GM21737 (cell line): ENCODE measurements around the gene ACACB.

ENCODE experiments used
- ATAC-seq: cut with Tn5 transposase; IDR thresholded peaks from one replicate; pipeline ENCODE4 v1.9.1; 2021; ENCODE audit warnings: mild to moderate bottlenecking, moderate library complexity; ENCODE audit not compliant: unreplicated experiment

Gene ACACB

DNA sequence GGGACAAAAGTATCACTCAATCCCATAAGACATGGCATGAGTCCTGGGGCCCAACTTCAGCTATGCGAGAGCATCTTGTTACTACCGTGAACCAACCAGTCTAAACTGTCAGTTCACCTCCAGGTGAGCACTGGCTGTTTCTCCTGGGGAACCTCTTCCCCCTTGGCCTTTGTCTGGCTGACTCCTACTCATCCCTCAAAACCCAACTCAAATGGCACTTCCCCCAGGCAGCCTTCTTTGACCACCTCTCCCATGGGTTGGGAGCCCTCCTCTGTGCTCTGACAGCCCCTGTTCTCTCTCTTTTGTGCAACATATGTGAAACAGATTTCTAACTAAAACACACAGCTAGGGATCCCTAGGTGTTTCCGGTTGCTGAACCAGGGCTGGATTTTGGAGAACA, 155.0 kb downstream of the ACACB start:
- no peak for ATAC-seq

DNA sequence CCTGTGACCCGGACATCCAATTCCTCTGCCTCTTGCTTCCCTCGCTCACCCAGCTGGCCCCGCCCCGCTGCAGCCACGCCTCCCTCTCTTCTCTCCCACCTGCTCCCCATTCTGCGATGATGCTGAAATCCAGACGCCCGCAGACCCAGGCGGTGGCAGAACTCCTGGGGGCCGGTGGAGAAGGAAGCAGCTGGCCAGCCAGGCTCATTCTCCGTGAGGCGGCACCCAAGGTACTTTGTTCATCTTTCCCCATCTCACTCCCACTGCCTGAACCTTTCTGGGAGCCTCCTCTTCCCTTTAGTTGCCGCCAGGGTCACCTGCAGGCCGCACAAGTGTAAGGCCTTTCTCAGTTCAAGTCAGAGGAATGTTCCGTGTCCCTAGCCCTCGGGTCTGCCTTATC, 157.0 kb downstream of the ACACB start:
- ATAC-seq: no peak

DNA sequence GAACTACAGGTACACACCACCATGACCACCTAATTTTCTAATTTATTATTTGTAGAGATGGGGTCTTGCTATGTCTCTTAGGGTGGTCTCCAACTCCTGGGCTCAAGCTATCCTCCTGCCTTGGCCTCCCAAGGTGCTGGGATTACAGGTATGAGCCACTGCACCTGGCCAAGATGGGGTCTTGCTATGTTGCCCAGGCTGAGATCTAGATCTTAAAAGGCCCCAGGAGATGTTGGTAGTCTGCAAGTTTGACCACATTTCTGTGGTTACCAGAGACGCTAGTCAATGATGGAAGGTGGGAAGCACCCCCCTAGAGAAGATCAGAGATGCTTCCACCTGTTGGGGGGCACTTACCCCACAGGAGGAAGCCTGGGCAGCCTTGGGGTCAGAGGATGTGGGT, 158.0 kb downstream of the ACACB start:
- ATAC-seq: no peak

DNA sequence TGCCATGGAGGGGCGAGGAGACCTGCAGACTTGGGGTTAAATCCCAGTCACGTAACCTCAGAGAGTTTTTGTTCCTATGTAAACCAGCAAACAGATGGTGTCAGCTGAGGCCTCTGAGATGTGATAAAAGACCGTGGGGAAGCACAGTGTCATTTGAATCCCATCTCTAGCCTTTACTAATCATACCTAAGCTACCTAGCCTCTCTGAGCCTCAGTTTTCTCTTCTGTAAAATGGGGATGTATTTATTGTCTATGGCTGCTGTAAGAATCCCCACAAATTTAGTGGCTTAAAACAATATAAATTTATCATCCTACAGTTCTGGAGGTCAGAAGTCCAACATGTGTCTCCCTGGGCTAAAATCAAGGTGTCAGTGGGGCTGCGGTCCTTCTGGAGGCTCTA, 158.8 kb downstream of the ACACB start:
- no peak for ATAC-seq

DNA sequence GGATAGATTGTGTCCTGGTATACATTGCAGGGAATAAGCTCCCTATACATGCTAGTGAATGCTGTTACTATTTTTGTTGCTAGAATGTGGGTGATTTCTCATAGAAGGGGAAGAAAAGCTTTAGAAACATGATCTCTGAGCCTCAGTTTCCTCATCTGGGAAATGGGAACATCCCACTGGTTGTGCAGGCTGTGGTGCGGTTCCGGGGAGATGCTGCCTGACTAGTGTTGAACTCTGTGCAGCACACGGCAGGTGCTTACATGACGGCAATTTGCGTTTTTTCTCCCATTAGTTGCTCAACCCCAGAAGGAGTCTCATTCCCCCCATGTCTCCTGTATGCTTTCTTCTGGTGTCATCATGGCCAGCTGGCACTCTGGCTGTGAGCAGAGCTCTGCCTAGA, 159.8 kb downstream of the ACACB start:
- no peak for ATAC-seq

DNA sequence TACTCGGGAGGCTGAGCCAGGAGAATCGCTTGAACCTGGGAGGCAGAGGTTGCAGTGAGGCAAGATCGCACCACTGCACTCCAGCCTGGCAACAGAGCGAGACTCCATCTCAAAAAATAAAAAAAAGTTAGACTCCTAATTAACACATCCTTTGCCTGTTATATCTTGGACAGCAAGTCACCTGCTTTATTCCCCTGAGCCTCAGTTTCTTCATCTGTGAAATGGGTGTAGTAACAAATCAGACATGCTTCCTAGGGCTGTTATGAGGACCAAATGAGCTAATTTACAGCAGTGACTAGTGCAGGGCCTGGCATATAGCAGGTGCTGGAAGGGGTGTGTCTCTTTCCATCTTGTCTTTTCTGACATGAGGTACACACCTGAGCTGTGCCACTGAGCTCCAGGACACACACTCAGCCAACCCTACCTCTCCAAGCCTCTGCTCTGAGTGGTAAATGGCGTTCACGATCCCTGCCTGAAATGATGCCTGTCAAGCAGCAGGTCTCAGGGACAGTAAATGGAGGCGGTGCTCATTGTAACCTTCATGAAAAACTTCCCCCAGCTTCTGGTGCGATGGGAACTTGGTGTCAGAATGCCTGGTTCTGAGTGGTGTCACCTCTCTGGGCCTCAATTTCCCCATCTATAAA, 161.0 kb downstream of the ACACB start:
- ATAC-seq: no peak

DNA sequence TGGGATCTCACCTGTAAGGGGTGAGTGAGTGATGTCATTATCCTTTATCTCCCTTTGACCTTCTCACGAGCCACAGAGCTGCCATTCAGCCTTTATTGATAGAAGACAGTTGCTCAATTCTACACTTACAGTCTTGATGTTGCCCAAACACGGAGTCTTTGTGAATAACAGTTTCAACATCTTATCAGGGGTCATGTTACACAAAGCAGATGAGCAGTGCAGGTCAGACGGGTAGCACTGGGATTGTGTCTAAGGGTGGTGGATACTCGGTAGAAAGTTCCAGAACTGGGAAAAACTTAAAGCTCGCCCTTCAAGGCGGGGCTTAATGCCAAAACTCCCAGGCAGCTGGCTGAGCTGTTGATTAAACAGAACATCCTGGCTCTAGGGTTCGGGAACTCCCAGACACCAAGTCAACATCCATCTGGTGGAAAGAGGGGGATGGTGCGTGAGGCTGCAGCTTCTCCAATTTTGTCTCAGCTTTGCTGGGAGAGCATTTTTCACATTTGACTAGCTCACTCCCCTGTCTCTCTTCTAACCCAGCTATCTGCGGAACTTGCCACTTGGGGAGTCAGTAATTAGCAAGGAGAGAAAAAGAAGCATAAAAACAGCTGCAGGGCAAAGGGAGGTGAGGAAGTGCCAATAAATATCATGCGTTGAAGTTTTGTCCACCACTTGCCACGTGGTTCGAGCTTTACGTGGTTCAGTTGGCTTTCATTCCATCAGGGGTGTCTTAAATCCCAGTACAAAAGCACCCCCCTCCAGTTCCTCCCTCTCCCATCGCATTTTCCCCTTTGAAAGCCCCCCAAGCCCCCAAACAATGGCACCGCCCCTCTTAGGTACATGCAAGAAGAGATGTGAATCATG, 161.7 kb downstream of the ACACB start:
- no peak for ATAC-seq

DNA sequence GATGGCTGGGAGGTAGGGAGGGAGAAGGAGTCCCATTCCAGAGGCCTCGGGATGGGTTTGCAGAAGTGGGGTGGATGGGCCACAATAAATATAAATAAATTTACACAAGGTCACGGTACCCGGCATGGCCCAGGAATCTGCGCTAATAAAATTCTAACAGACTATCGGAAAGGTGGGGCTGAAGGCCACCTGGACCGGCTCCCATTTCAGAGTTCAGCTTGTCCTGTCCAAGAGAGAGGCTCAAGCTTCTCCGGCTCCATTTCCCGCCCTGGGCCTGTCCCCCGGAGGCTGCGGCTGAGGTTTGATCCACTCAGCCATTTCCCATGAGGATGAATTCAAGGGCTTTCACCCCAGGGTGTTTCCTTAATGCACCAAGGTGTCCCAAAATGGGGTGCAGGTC, 162.5 kb downstream of the ACACB start:
- ATAC-seq: no peak

DNA sequence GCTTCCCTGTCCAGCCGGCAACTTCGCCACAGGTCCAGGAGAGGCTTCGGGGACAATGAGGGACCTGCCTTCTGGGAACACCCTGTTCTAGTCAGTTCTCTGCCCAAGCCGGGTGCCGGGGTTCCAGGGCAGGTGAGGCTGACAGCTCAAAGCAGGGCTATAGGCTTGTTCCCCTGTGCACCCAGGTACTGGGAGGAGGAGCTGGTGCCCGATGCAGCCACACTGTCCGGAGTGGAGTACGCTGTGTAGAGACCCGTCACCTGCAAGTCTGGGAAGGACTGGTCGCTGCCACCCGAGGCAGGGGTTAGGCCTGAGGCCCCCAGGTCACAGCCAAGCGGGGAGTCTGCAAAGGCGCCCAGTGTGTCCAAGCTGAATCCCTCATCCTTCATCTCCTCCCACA, 163.1 kb downstream of the ACACB start:
- no peak for ATAC-seq

DNA sequence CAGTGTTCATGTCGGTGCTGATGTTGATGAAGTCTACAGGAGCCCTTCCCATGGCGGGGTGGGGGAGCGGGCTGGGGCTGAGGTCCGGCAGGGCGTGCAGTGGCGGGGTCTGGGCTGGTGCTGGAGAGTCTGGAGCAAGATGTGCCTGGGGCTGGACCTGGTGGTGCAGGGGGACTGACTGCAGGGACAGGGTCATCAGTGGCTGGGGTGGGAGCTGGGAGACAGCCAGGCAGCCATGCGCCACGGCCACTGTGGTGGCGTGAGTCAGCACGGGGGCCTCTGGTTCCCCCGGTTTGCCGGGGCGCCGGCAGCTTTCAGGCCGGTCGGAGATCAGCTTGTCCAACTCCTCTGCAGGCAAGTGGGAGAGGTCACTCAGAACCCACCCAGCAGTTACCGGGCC, 165.1 kb downstream of the ACACB start:
- no peak for ATAC-seq

DNA sequence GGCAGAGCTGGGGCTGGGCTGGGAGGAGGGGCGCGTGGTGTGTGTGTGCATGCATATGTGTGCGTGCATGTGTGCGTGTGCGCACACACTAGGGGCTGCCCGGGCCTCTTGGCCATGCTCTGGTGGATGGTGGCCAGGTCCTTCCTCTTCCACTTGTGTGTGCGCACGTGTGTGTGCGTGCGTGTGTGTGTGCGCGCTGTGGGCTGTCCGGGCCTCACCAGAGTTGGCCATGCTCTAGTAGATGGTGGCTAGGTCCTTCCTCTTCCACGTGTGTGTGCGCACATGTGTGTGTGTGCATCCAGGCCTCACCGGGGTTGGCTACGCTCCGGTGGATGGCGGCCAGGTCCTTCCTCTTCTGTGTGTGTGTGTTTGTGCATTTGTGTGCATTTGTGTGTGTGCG, 168.0 kb downstream of the ACACB start:
- ATAC-seq: no peak

DNA sequence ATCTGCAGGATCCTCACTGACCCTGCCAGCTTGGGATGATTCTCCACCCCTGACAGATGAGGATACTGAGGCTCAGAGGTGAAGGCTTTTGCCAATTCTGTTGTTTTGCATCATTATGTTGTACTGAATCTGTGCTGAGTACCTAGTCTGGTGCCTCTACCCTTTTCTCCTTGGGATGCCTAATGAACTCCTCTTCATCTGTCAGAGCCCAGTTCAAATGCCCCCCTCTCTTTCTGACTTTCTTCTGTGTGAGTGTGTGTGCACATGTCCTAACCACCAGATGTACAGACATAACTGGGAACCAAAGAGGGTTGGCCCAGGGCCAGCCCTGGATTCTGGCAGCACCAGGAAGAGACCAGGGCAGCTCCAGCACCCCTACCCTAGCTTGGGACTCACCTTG, 169.9 kb downstream of the ACACB start:
- no peak for ATAC-seq

DNA sequence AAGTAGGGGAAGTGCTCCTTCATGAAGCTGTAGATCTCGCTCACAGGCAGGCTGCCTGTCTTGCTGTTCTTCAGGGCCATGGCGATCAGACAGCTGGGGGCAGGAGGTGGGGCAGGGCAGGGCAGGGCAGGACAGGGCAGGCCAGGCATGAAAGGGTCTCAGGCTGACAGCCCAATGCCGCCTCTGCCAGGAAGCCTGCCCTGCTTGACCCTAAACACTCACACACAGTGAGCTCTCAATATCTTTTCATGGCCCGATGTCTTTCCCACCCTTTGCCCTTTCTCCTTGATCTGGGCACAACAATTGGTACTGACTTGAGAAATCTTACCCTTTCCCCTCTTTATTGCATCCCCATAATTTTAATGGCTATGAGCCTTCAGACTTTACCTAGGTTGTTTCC, 170.3 kb downstream of the ACACB start:
- no peak for ATAC-seq

DNA sequence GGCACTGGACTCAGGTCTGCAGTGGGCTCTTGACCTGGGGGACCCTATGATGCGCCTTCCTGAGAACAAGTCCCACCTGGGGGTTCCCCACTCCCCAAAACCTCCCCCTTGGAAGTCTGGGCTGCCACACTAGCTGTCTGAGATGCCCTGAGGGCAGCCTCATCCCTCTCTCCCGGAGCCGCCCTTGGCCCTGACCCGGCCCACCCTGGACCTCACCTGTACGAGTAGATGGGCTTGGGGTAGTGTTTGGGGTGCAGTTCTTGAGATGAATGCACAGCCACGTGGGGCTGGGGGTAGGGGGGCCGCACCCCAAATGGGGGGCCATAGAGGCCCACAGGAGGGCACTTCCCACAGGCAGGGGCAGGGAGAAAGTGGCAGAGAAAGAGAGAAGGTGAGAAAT, 170.8 kb downstream of the ACACB start:
- no peak for ATAC-seq

DNA sequence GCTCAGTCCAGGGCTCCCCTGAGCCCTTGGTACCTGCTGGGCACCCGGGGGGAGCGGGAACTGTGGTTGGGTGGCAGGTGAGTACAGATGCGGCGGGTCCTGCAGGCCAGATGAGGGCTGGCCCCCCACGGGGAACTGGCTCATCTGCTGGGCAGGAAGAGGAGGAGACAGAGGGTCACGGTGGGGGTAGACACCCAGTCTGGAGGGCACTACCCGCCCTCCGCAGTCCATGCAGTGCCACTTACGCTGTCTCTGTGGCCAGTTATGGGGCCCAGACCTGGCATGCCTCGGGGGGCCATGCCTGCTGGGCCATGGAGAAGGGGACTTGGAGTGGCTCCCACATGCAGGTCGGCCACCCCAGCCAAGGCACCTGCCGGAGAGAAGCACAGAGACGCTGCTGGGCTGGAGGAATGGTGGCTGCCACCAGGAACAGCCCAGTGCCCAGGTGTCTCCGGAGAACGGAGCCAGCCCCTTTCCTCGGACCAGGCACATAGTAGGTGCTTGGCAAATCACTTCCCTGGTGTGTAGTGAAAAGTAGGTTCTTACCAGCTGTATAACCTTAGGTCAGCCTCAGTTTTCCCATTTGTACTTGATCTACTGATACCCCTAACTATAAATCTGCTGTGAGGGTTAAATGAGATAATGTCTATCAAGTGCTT, 171.6 kb downstream of the ACACB start:
- ATAC-seq: no peak

DNA sequence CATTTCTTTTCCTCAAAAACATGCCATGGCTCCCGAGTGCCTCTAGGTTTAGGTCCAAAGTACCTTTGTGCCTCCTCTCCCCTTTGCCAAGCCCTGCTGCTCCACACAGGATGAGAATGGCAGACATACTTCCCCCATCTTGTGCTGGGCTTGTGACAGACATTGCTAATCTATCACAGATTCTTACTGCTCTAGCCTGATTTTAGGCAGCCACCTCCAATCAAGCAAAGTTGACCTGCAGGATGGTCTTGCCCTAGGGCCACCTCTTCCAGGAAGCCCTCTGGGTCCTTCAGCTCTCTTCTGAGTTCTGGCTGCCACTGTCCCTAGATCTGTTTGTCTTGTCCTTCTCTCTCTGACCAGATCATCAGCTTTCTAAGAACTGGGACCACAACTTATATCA, 172.2 kb downstream of the ACACB start:
- ATAC-seq: no peak

DNA sequence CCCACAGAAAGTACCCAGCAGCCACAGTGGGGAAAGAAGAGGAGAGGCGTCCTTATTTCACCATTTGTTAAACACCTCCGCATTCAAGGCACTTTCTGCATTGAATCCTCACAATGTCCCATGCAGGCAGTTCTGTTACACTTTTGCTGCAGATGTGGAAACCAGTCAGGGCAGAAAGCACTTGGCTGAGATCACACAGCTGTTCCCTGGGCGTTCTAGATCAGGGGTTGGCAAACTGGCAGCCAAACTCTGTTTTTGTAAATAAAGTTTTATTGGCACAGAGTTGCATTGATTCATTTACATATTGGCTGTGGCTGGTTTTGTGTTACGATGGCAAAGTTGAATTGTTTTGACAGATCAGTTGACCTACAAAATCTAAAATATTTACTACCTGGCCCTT, 172.6 kb downstream of the ACACB start:
- ATAC-seq: no peak

DNA sequence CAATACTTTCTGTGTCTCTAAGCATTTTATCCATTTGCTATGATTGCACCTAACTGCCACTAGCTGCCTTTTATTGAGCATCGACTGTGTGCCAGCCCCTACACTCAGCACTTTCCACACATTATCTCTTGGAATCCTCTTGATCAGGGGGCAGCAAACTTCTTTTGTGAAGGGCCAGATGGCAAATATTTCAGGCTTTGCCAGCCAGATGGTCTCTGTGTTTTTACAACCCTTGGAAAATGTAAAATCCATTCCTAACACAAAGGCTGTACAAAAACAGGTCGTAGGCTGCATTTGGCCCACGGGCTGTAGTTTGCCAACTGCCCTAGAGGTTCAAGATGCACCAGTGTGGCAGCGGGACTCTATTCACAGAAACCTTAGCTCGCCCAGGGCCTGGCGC, 173.2 kb downstream of the ACACB start:
- no peak for ATAC-seq

DNA sequence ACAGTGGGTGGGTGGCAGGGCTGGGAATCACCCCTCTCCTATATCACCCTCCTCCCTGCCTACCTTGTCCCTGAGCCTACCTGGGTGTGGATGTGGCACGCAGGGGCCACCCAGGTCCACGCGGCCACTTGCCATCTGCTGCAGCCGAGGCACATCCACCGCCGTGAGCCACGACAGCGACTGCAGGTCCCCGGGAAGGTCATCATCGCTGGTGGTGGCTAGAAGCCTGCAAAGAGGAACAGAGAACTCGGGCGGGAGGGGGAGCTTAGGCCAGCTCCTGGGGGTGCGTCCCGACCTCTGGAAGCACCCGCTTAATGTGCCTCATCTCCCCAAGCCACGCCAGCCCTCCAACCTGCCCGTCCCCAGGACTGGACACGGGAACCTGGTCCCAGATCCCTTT, 173.7 kb downstream of the ACACB start:
- ATAC-seq: no peak

DNA sequence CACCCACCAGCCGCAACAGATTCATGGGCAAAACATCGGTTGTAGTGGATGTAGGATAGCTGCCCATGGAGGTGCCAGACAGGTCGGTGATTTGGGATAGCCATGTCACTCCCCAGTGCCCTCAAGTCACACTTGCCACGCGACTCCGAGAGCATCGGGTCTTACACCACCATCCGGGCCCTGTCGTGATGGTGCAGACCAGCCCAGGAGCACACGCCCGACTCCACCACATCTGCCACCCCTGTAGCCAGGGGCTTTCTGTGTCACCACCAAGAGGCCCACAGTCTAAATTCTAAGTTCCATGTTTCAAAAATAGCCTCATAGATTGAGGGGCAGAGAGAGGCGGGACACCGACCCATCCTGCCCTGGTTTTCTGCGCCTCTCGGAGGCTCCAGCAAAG, 174.7 kb downstream of the ACACB start:
- ATAC-seq: no peak

DNA sequence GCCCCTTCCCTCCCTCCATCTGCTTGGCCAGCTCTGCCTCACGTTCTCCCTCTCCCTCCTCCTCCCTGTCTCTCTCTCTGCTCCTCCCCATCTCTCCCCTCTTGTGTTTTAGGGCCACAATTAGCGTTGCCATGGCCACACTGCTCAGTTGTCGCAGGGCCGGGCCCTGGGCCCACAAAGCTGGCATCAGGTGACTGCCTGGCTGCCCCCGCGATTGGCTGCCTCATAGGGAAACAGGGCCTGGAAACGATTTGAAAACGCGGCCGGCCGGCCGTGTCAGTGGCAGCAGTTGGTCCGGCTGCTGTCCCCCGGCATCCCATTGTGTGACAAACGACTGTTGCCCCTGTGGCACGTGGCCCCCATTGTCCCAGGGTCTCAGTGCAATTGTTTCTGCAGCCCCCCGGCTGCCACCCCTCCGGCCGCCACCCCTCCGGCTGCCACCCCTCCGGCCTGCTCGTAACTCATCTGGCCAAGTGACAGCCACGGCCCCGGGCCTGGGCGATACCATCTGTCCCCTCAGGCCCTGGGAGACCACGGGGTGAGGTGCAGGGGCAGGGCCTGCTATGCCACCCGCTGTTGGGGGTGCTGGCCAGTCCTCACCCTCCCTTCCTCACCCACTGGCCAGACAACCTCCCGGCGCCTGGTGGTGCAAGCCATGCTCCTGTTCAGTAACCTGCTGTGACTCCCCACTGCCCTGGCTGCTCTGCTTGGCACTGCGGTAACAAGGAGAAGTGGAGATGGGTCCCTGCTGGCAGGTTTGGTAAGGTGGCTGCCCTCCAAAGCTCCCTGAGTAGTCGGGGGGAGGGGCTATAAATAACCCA, 175.3 kb downstream of the ACACB start:
- ATAC-seq: no peak
